GM12878 (cell line): ENCODE measurements around the gene TM4SF18. TPM values are rescaled to one million over a fixed set of nuclear protein-coding genes. Genes with fewer than 3 reads are reported as not detected.

Experiments used
- ATAC-seq: fragments of 200-7000 bp; cut with Tn5 transposase; 3 replicates; pipeline ENCODE4 v1.9.1; 2020; ENCODE audit warnings: mild to moderate bottlenecking, moderate library complexity
- BruUV-seq: library from RNA; stranded (reverse); fragments of 400-500 nt; replicated peaks from 2 replicates; lab custom pipeline; 2021; lab: Mats Ljungman, UMichigan
- CTCF ChIA-PET: fragments of 300-600 bp; sonication (Branson Sonifier 250); formaldehyde crosslinking; extraction: SDS; loops from one replicate; lab custom pipeline; 2021; ENCODE audit warnings: inconsistent platforms; lab: Yijun Ruan, JAX
- POLR2A ChIA-PET: fragments of 350-600 bp; formaldehyde crosslinking; extraction: SDS; loops from one replicate; lab custom pipeline; 2021; ENCODE audit warnings: inconsistent platforms; lab: Charles Lee
- RAD21 ChIA-PET: fragments of 300-600 bp; sonication (Branson Sonifier 250); formaldehyde crosslinking; loops from one replicate; lab custom pipeline; 2023; ENCODE audit warnings: antibody characterized with exemption; ENCODE audit not compliant: unreplicated experiment; lab: Charles Lee
- SMC1A ChIA-PET: fragments of 300-600 bp; sonication (Branson Sonifier 250); formaldehyde crosslinking; loops from one replicate; lab custom pipeline; 2023; ENCODE audit not compliant: unreplicated experiment, uncharacterized antibody; lab: Charles Lee
- DNase-seq: peaks from one replicate; pipeline ENCODE4 v3.0.0-alpha.2; 2011; ENCODE audit warnings: low read depth, low spot score
- FAIRE-seq: peaks from 3 replicates; lab custom pipeline; 2011; peaks lifted over from hg19 to GRCh38; lab: Jason Lieb, UNC
- H2AFZ ChIP-seq: 2 replicates; pipeline ENCODE4 v1.6.0; 2011; ENCODE audit warnings: low read depth, low read length, control low read depth; ENCODE audit not compliant: control insufficient read depth
- H3K27ac ChIP-seq: 2 replicates; pipeline ENCODE4 v1.5.1; 2011; ENCODE audit warnings: control low read depth; ENCODE audit not compliant: control insufficient read depth, insufficient read depth
- H3K27me3 ChIP-seq, 2 experiments: replicated peaks in 1 of 2; 2 replicates each; pipeline versions ENCODE4 v1.6.0 to v1.6.1; 2011; ENCODE audit warnings: low read length in 1 of 2; ENCODE audit not compliant: control insufficient read depth in 2 of 2, insufficient read depth in 2 of 2
- H3K36me3 ChIP-seq, 2 experiments: 2 replicates each; pipeline ENCODE4 v1.5.1; 2011; ENCODE audit warnings: low read length in 1 of 2; ENCODE audit not compliant: control insufficient read depth in 2 of 2, insufficient read depth in 2 of 2
- H3K4me1 ChIP-seq: 2 replicates; pipeline ENCODE4 v1.6.1; 2011; ENCODE audit warnings: mild to moderate bottlenecking, low read length, moderate library complexity, mixed read lengths; ENCODE audit not compliant: control insufficient read depth, insufficient read depth
- H3K4me2 ChIP-seq: 2 replicates; pipeline ENCODE4 v1.6.0; 2011; ENCODE audit warnings: control low read depth; ENCODE audit not compliant: control insufficient read depth, insufficient read depth
- H3K4me3 ChIP-seq: fragments of 200-600 bp; sonication (generic); 2 replicates; pipeline ENCODE4 v1.5.1; 2016
- H3K79me2 ChIP-seq: 2 replicates; pipeline ENCODE4 v1.6.0; 2011; ENCODE audit warnings: low read length; ENCODE audit not compliant: control insufficient read depth, insufficient read depth
- H3K9ac ChIP-seq: 2 replicates; pipeline ENCODE4 v1.8.0; 2011; ENCODE audit warnings: low read length, control low read depth, mixed read lengths; ENCODE audit not compliant: control insufficient read depth, insufficient read depth
- H3K9me3 ChIP-seq: replicated peaks from 3 replicates; pipeline ENCODE4 v1.5.1; 2011; ENCODE audit warnings: mild to moderate bottlenecking, low read length; ENCODE audit not compliant: control insufficient read depth, insufficient read depth
- H4K20me1 ChIP-seq: 2 replicates; pipeline ENCODE4 v1.6.0; 2011; ENCODE audit not compliant: control insufficient read depth, insufficient read depth
- ATF2 ChIP-seq: IDR thresholded peaks from 2 replicates; pipeline ENCODE4 v1.6.1; 2012; ENCODE audit warnings: low read length, inconsistent platforms
- CBFB ChIP-seq: IDR thresholded peaks from 2 replicates; pipeline ENCODE4 v1.6.1; 2016; ENCODE audit warnings: antibody characterized with exemption, low read depth
- CBX3 ChIP-seq: fragments of 200-600 bp; sonication (generic); IDR thresholded peaks from 2 replicates; pipeline ENCODE4 v1.6.1; 2016; ENCODE audit warnings: low read depth, borderline replicate concordance
- E2F8 ChIP-seq: fragments of 450-650 bp; IDR thresholded peaks from 2 replicates; pipeline ENCODE4 v1.6.1; 2018; ENCODE audit warnings: mild to moderate bottlenecking, low read depth, moderate library complexity; ENCODE audit not compliant: partially characterized antibody
- KDM1A ChIP-seq: fragments of 200-600 bp; sonication (generic); IDR thresholded peaks from 2 replicates; pipeline ENCODE4 v1.6.1; 2016; ENCODE audit warnings: borderline replicate concordance
- MEF2B ChIP-seq: fragments of 450-650 bp; IDR thresholded peaks from 2 replicates; pipeline ENCODE4 v1.6.1; 2018; ENCODE audit warnings: mild to moderate bottlenecking, moderate library complexity; ENCODE audit not compliant: partially characterized antibody, poor library complexity, severe bottlenecking
- MYB ChIP-seq: fragments of 150-350 bp; IDR thresholded peaks from 2 replicates; pipeline ENCODE4 v1.6.1; 2014; ENCODE audit warnings: mild to moderate bottlenecking, low read depth, low read length, borderline replicate concordance
- POLR2AphosphoS2 ChIP-seq: IDR thresholded peaks from 2 replicates; pipeline ENCODE4 v1.6.1; 2011; ENCODE audit warnings: low read depth, mild to moderate bottlenecking, low read length, improper control_type of control experiment, moderate library complexity
- RAD51 ChIP-seq: fragments of 450-650 bp; IDR thresholded peaks from 2 replicates; pipeline ENCODE4 v1.6.1; 2016; ENCODE audit warnings: moderate library complexity, mild to moderate bottlenecking, inconsistent platforms
- SREBF2 ChIP-seq: IDR thresholded peaks from 2 replicates; pipeline ENCODE4 v1.6.1; 2012; ENCODE audit warnings: mild to moderate bottlenecking, low read length
- TCF7 ChIP-seq: IDR thresholded peaks from 2 replicates; pipeline ENCODE4 v1.6.1; 2014; ENCODE audit warnings: antibody characterized with exemption, borderline replicate concordance
- WGBS: methylation state at CpG from one replicate; pipeline ENCODE4 v1.1.6; 2016; ENCODE audit warnings: low lambda C conversion rate; ENCODE audit not compliant: insufficient replicate concordance, insufficient coverage; ENCODE audit errors: missing lambda C conversion rate; 5-methylcytosine and 5-hydroxymethylcytosine counted together
- in situ Hi-C: fragments of 300-500 bp; cut with MboI; formaldehyde crosslinking; loops from 9 replicates; pipeline ENCODE4 v1.14.3; 2018; ENCODE audit warnings: mixed read lengths
- intact Hi-C: fragments of 100-400 bp; cut with micrococcal nuclease; formaldehyde crosslinking; loops from one replicate; pipeline ENCODE4 v1.14.2; 2022; ENCODE audit not compliant: unreplicated experiment
- polyA plus RNA-seq, 11 experiments: library from polyadenylated mRNA; depleted of rRNA in 4 of 11; unstranded in 6 of 11; stranded (reverse) in 5 of 11; fragments of >200 nt; fragmentation: Nextera tagmentation in 4 of 11; fragmentation: Illumina TruSeq in 1 of 11; extraction: Ambion mirVana in 4 of 11; extraction: Trizol in 1 of 11; gene quantifications; 1 replicate in 1 of 11; 2 replicates in 10 of 11; pipeline versions ENCODE4 v1.2.1 to v1.2.3, GENCODE V29; 2011 to 2016; ENCODE audit warnings: inconsistent platforms in 2 of 11, missing spikeins in 2 of 11, low read depth in 1 of 11
- total RNA-seq, 4 experiments: library from RNA; depleted of rRNA in 3 of 4; stranded (reverse); fragments of >200 nt in 3 of 4; fragmentation: Illumina TruSeq in 1 of 4; extraction: Trizol in 1 of 4; gene quantifications; 2 replicates each; pipeline versions ENCODE4 v1.2.1 to v1.2.3, GENCODE V29; 2013 to 2021
- TF ChIP-seq, protein P1 (sequence below): fragments of 150-350 bp; IDR thresholded peaks from 2 replicates; pipeline ENCODE4 v1.6.1; 2016; ENCODE audit warnings: low read depth, low read length
- TF ChIP-seq, protein P2 (sequence below): IDR thresholded peaks from 2 replicates; pipeline ENCODE4 v1.6.1; 2011; ENCODE audit warnings: low read depth, mild to moderate bottlenecking, low read length, moderate library complexity, borderline replicate concordance; ENCODE audit errors: extremely low read depth
- TF ChIP-seq, protein P3 (sequence below): fragments of 450-650 bp; IDR thresholded peaks from 2 replicates; pipeline ENCODE4 v1.6.1; 2014; ENCODE audit warnings: mild to moderate bottlenecking

Gene TM4SF18
- total and polyA plus RNA-seq, 10 of the 15 experiments (the other 5 are each of a cell fraction or from before 2014, with no cell fraction given): 0.01 TPM; not detected in 9

DNA sequence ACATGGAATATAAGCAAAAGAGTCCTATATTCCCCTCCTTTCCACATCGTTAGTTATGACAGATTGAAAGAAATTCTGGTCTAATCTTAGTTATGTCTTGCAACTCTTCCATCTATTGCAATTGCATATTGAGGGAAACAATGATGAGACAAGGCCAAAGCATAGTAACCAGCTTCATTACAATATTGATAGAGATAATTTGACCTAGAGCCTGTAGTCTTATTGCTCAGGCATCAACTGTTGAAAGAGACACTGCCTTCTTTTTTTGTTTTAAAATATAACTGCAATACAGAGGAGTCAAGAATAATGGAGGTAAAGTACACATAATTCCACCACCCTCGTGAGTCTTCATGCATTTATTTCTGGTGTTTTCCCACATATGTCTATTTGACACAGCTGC lies 2.0 kb downstream of the TM4SF18 start:
- RAD21 ChIA-PET: no interaction called here
- no peaks in the 10 kb centered on the region for H3K4me1 ChIP-seq
- H3K4me3 ChIP-seq: no peak overlapping the region
- no peaks in the 10 kb centered on the region for H3K36me3 ChIP-seq
- H3K79me2 ChIP-seq: no peaks in the 10 kb centered on the region
- FAIRE-seq (no peak), DNase-seq (no peak), ATAC-seq (no peak)
- intact Hi-C loops (loop anchor here (5.0 kb wide), 1 partner anchor 374 kb away; no protein-coding TSS in a partner anchor), in situ Hi-C loops (no loop called here)
- H4K20me1 ChIP-seq: no peaks in the 10 kb centered on the region
- no peak overlapping the region for H3K4me2 ChIP-seq
- 25% methylated on average over 2 of the region's 2 CpGs for WGBS
- SMC1A ChIA-PET: interaction anchor here (1.1 kb wide), 1 partner anchor 41 kb away, joined by 3 read pairs; no protein-coding TSS in a partner anchor
- no peaks in the 10 kb centered on the region; a peak in 3 of 4 replicates for H3K27me3 ChIP-seq
- no peak overlapping the region for H2AFZ ChIP-seq
- CTCF ChIA-PET: interaction anchor here (1.2 to 1.6 kb wide), 2 partner anchors 23 to 142 kb away, joined by 4 read pairs; no protein-coding TSS in a partner anchor
- no peak overlapping the region for H3K27ac ChIP-seq
- POLR2A ChIA-PET: no interaction called here
- no TSS peak for BruUV-seq
- H3K9ac ChIP-seq: no peak overlapping the region
- H3K9me3 ChIP-seq: no peaks in the 10 kb centered on the region
- TF ChIP-seq, protein P1, sequence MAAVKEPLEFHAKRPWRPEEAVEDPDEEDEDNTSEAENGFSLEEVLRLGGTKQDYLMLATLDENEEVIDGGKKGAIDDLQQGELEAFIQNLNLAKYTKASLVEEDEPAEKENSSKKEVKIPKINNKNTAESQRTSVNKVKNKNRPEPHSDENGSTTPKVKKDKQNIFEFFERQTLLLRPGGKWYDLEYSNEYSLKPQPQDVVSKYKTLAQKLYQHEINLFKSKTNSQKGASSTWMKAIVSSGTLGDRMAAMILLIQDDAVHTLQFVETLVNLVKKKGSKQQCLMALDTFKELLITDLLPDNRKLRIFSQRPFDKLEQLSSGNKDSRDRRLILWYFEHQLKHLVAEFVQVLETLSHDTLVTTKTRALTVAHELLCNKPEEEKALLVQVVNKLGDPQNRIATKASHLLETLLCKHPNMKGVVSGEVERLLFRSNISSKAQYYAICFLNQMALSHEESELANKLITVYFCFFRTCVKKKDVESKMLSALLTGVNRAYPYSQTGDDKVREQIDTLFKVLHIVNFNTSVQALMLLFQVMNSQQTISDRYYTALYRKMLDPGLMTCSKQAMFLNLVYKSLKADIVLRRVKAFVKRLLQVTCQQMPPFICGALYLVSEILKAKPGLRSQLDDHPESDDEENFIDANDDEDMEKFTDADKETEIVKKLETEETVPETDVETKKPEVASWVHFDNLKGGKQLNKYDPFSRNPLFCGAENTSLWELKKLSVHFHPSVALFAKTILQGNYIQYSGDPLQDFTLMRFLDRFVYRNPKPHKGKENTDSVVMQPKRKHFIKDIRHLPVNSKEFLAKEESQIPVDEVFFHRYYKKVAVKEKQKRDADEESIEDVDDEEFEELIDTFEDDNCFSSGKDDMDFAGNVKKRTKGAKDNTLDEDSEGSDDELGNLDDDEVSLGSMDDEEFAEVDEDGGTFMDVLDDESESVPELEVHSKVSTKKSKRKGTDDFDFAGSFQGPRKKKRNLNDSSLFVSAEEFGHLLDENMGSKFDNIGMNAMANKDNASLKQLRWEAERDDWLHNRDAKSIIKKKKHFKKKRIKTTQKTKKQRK: no peak
- no peak for TF ChIP-seq SREBF2
- TF ChIP-seq KDM1A: no peak
- TF ChIP-seq RAD51: no peak
- TF ChIP-seq E2F8: no peak
- TF ChIP-seq MEF2B: no peak
- TF ChIP-seq, protein P2, sequence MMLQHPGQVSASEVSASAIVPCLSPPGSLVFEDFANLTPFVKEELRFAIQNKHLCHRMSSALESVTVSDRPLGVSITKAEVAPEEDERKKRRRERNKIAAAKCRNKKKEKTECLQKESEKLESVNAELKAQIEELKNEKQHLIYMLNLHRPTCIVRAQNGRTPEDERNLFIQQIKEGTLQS: no peak
- no peak for TF ChIP-seq ATF2
- no peak for TF ChIP-seq CBX3
- TF ChIP-seq TCF7: no peak
- TF ChIP-seq MYB: no peak
- no peak for TF ChIP-seq CBFB
- TF ChIP-seq, protein P3, sequence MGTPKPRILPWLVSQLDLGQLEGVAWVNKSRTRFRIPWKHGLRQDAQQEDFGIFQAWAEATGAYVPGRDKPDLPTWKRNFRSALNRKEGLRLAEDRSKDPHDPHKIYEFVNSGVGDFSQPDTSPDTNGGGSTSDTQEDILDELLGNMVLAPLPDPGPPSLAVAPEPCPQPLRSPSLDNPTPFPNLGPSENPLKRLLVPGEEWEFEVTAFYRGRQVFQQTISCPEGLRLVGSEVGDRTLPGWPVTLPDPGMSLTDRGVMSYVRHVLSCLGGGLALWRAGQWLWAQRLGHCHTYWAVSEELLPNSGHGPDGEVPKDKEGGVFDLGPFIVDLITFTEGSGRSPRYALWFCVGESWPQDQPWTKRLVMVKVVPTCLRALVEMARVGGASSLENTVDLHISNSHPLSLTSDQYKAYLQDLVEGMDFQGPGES: no peak
- no peak for TF ChIP-seq POLR2AphosphoS2
